Endothelial cell of umbilical vein (primary cell): ENCODE measurements around the gene TLCD4. TPM values are rescaled to one million over a fixed set of nuclear protein-coding genes. Genes with fewer than 3 reads are reported as not detected.

Experiments
- BruUV-seq: library from RNA; stranded (reverse); fragments of 400-500 nt; replicated peaks from 2 replicates; lab custom pipeline; 2021; lab: Mats Ljungman, UMichigan
- CTCF ChIA-PET: fragments of 300-600, 350-600 bp; sonication (Branson Sonifier 250); formaldehyde crosslinking; loops from one replicate; lab custom pipeline; 2021; ENCODE audit warnings: antibody characterized with exemption, inconsistent platforms; lab: Charles Lee
- POLR2A ChIA-PET: fragments of 300-600, 350-600 bp; sonication (Branson Sonifier 250); formaldehyde crosslinking; loops from one replicate; lab custom pipeline; 2021; ENCODE audit warnings: antibody characterized with exemption, inconsistent platforms; lab: Charles Lee
- DNase-seq: peaks from one replicate; pipeline ENCODE4 v3.0.0-alpha.2; 2011; ENCODE audit warnings: low read depth, low spot score
- FAIRE-seq: peaks from 2 replicates; lab custom pipeline; 2011; peaks lifted over from hg19 to GRCh38; lab: Jason Lieb, UNC
- H2AFZ ChIP-seq: 2 replicates; pipeline ENCODE4 v1.6.0; 2012; ENCODE audit warnings: low read depth, low read length, control low read depth, inconsistent platforms
- H3K27ac ChIP-seq: 2 replicates; pipeline ENCODE4 v1.5.1; 2011; ENCODE audit warnings: low read depth, mild to moderate bottlenecking, control low read depth, low read length, moderate library complexity; ENCODE audit not compliant: insufficient read depth
- H3K27me3 ChIP-seq, 2 experiments: 2 replicates each; pipeline versions ENCODE4 v1.6.0 to v1.6.1; 2011; ENCODE audit warnings: low read length in 2 of 2, mixed read lengths in 1 of 2; ENCODE audit not compliant: control insufficient read depth in 2 of 2, insufficient read depth in 2 of 2
- H3K36me3 ChIP-seq, 2 experiments: 2 replicates in 1 of 2; 3 replicates in 1 of 2; pipeline ENCODE4 v1.5.1; 2011; ENCODE audit warnings: low read length in 2 of 2, mild to moderate bottlenecking in 1 of 2, moderate library complexity in 1 of 2; ENCODE audit not compliant: control insufficient read depth in 2 of 2, insufficient read depth in 2 of 2; ENCODE audit errors: extremely low read depth in 1 of 2
- H3K4me1 ChIP-seq: 3 replicates; pipeline ENCODE4 v1.5.1; 2011; ENCODE audit warnings: mild to moderate bottlenecking, low read length; ENCODE audit not compliant: control insufficient read depth, insufficient read depth; ENCODE audit errors: extremely low read depth
- H3K4me2 ChIP-seq: 2 replicates; pipeline ENCODE4 v1.6.1; 2011; ENCODE audit warnings: low read length, control low read depth, mixed read lengths; ENCODE audit not compliant: insufficient read depth
- H3K4me3 ChIP-seq, 3 experiments: fragments of 200-600 bp in 1 of 3; sonication (generic), shearing (Covaris generic) in 1 of 3; replicated peaks in 1 of 3; 2 replicates each; pipeline ENCODE4 v1.5.1; 2011 to 2016; ENCODE audit warnings: control low read depth in 3 of 3, low read length in 3 of 3, mild to moderate bottlenecking in 2 of 3, inconsistent platforms in 1 of 3, low read depth in 1 of 3, moderate library complexity in 1 of 3; ENCODE audit not compliant: insufficient read depth in 1 of 3
- H3K79me2 ChIP-seq: 2 replicates; pipeline ENCODE4 v1.6.0; 2012; ENCODE audit warnings: low read length, inconsistent platforms; ENCODE audit not compliant: control insufficient read depth, insufficient read depth
- H3K9ac ChIP-seq: replicated peaks from 2 replicates; pipeline ENCODE3; 2011; ENCODE audit warnings: low read length, control low read depth; ENCODE audit not compliant: insufficient read depth; ENCODE audit errors: extremely low read depth
- H3K9me1 ChIP-seq: replicated peaks from 3 replicates; pipeline ENCODE4 v1.6.0; 2011; ENCODE audit warnings: mild to moderate bottlenecking, low read length; ENCODE audit not compliant: control insufficient read depth, insufficient read depth; ENCODE audit errors: extremely low read depth
- H3K9me3 ChIP-seq: replicated peaks from 2 replicates; pipeline ENCODE4 v1.5.1; 2012; ENCODE audit warnings: low read length, inconsistent platforms; ENCODE audit not compliant: control insufficient read depth, insufficient read depth
- H4K20me1 ChIP-seq: replicated peaks from 2 replicates; pipeline ENCODE3; 2011; ENCODE audit warnings: mild to moderate bottlenecking, low read length; ENCODE audit not compliant: control insufficient read depth, insufficient read depth; ENCODE audit errors: extremely low read depth
- EZH2 ChIP-seq: IDR thresholded peaks from 2 replicates; pipeline ENCODE4 v1.6.1; 2012; ENCODE audit warnings: borderline replicate concordance, low read depth, mild to moderate bottlenecking, moderate library complexity, low read length, inconsistent platforms; ENCODE audit not compliant: severe bottlenecking
- FOS ChIP-seq: IDR thresholded peaks from 2 replicates; pipeline ENCODE4 v1.6.1; 2011; ENCODE audit warnings: mild to moderate bottlenecking, low read length, moderate library complexity, borderline replicate concordance; ENCODE audit not compliant: insufficient read depth
- GATA2 ChIP-seq: IDR thresholded peaks from 2 replicates; pipeline ENCODE4 v1.7.0; 2011; ENCODE audit warnings: low read depth, mild to moderate bottlenecking, moderate library complexity, mixed read lengths, low read length; ENCODE audit not compliant: insufficient read length, insufficient read depth
- JUN ChIP-seq: IDR thresholded peaks from 2 replicates; pipeline ENCODE4 v1.6.1; 2011; ENCODE audit warnings: borderline replicate concordance, low read depth; ENCODE audit not compliant: insufficient read length, insufficient read depth
- MYC ChIP-seq: IDR thresholded peaks from one replicate; pipeline ENCODE4 v1.6.1; 2011; ENCODE audit warnings: mild to moderate bottlenecking, low read depth, low read length
- POLR2A ChIP-seq: IDR thresholded peaks from 2 replicates; pipeline ENCODE4 v1.6.1; 2012; ENCODE audit warnings: low read depth, mild to moderate bottlenecking, control low read depth, low read length
- POLR2AphosphoS5 ChIP-seq: IDR thresholded peaks from 2 replicates; pipeline ENCODE4 v1.6.1; 2012; ENCODE audit warnings: low read depth, mild to moderate bottlenecking, control low read depth, low read length, moderate library complexity; ENCODE audit not compliant: insufficient read depth
- dilution Hi-C: fragments of 300-500 bp; cut with MboI; formaldehyde crosslinking; loops from one replicate; pipeline ENCODE4 v1.15.0; 2019; ENCODE audit warnings: low sequenced_read_pairs; ENCODE audit not compliant: extremely low pct_ligation_motif_present
- intact Hi-C: fragments of 100-400 bp; cut with micrococcal nuclease; formaldehyde crosslinking; loops from one replicate; pipeline ENCODE4 v1.10.0; 2022
- polyA plus RNA-seq, 4 experiments: library from polyadenylated mRNA; depleted of rRNA in 3 of 4; stranded (reverse) in 3 of 4; unstranded in 1 of 4; fragments of >200 nt; gene quantifications; 2 replicates each; pipeline versions ENCODE4 v1.2.1 to v1.2.3, GENCODE V29; 2011 to 2012; ENCODE audit warnings: missing spikeins in 1 of 4
- total RNA-seq: library from RNA; stranded (reverse); gene quantifications from 2 replicates; pipeline ENCODE4 v1.2.3, GENCODE V29; 2021
- TF ChIP-seq, protein P1 (sequence below): IDR thresholded peaks from 2 replicates; pipeline ENCODE4 v1.6.1; 2011; ENCODE audit not compliant: insufficient read depth, insufficient read length
- TF ChIP-seq, protein P2 (sequence below), 2 donors: IDR thresholded peaks; 1 replicate in 1 of 2; 2 replicates in 1 of 2; pipeline ENCODE4 v1.5.1; 2011; ENCODE audit warnings: low read length in 2 of 2, mild to moderate bottlenecking in 2 of 2, moderate library complexity in 2 of 2, control low read depth in 1 of 2, inconsistent platforms in 1 of 2, low read depth in 1 of 2; ENCODE audit not compliant: insufficient read depth in 1 of 2; ENCODE audit errors: extremely low read depth in 1 of 2

The TLCD4 gene
- total and polyA plus RNA-seq, 2 donors (not counting 3 experiments of a cell fraction or from before 2014, with no cell fraction given): 0.11 to 0.51 TPM

- Histone ChIP-seq H3K79me2 (no peaks in the 10 kb centered on the region), H3K27ac (no peak overlapping the region), H3K9me3 (no peaks in the 10 kb centered on the region), H3K27me3 (no peaks in the 10 kb centered on the region), H4K20me1 (no peaks in the 10 kb centered on the region), H3K4me3 (no peak overlapping the region), H3K9me1 (no peaks in the 10 kb centered on the region), H3K4me2 (no peak overlapping the region), H3K36me3 (no peaks in the 10 kb centered on the region), H3K9ac (no peak overlapping the region), H2AFZ (no peak overlapping the region), H3K4me1 (no peaks in the 10 kb centered on the region)
- ChIA-PET POLR2A (no interaction called here), CTCF (interaction anchor here (1.4 kb wide), 1 partner anchor 17 kb away, joined by 3 read pairs; no protein-coding TSS in a partner anchor)
- no TSS peak for BruUV-seq
- FAIRE-seq (no peak), DNase-seq (no peak)
- intact Hi-C loops: no loop called here
- TF ChIP-seq JUN (no peak), GATA2 (no peak), POLR2A (no peak), EZH2 (no peak), MYC (no peak), POLR2AphosphoS5 (no peak), FOS (no peak)
- TF ChIP-seq, protein P1, sequence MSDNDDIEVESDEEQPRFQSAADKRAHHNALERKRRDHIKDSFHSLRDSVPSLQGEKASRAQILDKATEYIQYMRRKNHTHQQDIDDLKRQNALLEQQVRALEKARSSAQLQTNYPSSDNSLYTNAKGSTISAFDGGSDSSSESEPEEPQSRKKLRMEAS: no peak
- TF ChIP-seq, protein P2, sequence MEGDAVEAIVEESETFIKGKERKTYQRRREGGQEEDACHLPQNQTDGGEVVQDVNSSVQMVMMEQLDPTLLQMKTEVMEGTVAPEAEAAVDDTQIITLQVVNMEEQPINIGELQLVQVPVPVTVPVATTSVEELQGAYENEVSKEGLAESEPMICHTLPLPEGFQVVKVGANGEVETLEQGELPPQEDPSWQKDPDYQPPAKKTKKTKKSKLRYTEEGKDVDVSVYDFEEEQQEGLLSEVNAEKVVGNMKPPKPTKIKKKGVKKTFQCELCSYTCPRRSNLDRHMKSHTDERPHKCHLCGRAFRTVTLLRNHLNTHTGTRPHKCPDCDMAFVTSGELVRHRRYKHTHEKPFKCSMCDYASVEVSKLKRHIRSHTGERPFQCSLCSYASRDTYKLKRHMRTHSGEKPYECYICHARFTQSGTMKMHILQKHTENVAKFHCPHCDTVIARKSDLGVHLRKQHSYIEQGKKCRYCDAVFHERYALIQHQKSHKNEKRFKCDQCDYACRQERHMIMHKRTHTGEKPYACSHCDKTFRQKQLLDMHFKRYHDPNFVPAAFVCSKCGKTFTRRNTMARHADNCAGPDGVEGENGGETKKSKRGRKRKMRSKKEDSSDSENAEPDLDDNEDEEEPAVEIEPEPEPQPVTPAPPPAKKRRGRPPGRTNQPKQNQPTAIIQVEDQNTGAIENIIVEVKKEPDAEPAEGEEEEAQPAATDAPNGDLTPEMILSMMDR (IDR thresholded peaks at IDR 0.05; ENCODE audit: extremely low read depth in 1 of 2, insufficient read depth in 1 of 2, low read depth in 1 of 2, low read length in 2 of 2): no peak
- dilution Hi-C loops: no loop called here
These were observed 29.5 kb downstream of the TLCD4 start for GRCh38 chr1:95146637-95147036.
